Measurements from ENCODE around the gene ARHGEF1. TPM values are rescaled to one million over a fixed set of nuclear protein-coding genes. Genes with fewer than 3 reads are reported as not detected.
A peak's percentile ranks its signal among the peaks of the same experiment; 100 is the strongest.
"Not testable (repeated sequence)": the region's sequence is repeated elsewhere in the genome, so short reads cannot be mapped to it uniquely, and the experiment has no call there.

Gene ARHGEF1
- total RNA-seq, 2 donors from 2014 or later: 255 to 337 TPM

- peak; percentile 84 for ATAC-seq (replicated peaks)
- peak overlapping the region; percentile 84 for H3K4me3 Mint-ChIP-seq
- H3K36me3 Mint-ChIP-seq (ENCODE audit: low read depth): peaks cover 66% of the 10 kb centered on the region
- H3K27ac Mint-ChIP-seq: peak overlapping the region; percentile 98
- no peaks in the 10 kb centered on the region for H3K9me3 Mint-ChIP-seq
- H3K4me1 Mint-ChIP-seq: peaks cover 43% of the 10 kb centered on the region
- no peaks in the 10 kb centered on the region for H3K27me3 Mint-ChIP-seq
Measured at GRCh38 chr19:41871573-41872383, 11.2 kb upstream of the ARHGEF1 start.

GRCh38 chr19:41872384-41872774, 10.6 kb upstream of the ARHGEF1 start:
- peaks cover 45% of the 10 kb centered on the region for H3K4me1 Mint-ChIP-seq
- ATAC-seq (replicated peaks): no peak
- no peak overlapping the region for H3K27ac Mint-ChIP-seq
- peaks cover 60% of the 10 kb centered on the region for H3K36me3 Mint-ChIP-seq (ENCODE audit: low read depth)
- no peaks in the 10 kb centered on the region for H3K27me3 Mint-ChIP-seq
- H3K4me3 Mint-ChIP-seq: peak overlapping the region; percentile 84
- no peaks in the 10 kb centered on the region for H3K9me3 Mint-ChIP-seq

DNA sequence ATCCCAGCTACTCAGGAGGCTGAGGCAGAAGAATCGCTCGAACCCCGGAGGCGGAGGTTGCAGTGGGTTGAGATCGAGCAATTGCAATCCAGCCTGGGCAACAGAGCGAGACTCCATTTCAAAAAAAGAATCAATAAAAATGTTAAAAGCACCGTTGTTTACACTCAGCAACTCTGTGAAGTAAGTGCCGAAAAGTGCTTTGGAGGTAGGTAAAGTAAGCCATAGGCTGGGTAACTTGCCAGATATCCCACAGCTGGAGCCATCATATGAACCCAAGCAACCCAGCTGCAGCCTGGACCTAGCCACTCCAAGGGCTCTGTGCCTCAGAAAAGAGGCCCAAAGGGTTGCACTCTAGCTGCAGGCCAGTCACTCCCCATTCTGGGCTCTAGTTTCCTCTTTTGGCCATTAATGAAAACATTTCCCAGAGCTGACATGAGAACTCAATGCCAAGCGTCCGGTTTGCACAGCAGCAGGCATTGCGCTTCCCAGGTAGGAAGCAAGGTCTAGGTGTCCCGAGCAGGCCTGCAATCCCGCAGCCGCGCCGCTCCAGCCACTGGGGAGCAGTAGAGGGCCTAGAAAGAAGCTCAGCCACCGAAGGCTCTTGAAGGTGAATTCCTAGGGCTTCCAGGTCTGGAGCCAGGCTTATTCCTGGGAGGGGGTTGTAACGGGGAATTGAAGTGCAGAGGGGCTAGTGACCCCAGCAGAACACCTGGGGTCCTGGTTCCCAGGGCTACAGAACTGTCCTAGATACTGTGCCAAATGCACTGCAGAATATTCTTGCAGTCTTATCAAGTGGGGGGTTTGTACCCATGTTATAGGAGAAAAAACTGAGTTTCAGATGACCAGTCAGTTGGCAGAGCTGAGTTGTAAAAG, 10.0 kb upstream of the ARHGEF1 start:
- Mint-ChIP-seq H3K4me3 (peak overlapping the region; percentile 84), H3K27me3 (no peaks in the 10 kb centered on the region), H3K4me1 (peaks cover 43% of the 10 kb centered on the region), H3K36me3 (ENCODE audit: low read depth) (peaks cover 53% of the 10 kb centered on the region), H3K27ac (peak overlapping the region; percentile 63), H3K9me3 (no peaks in the 10 kb centered on the region)
- ATAC-seq (replicated peaks): no peak

DNA sequence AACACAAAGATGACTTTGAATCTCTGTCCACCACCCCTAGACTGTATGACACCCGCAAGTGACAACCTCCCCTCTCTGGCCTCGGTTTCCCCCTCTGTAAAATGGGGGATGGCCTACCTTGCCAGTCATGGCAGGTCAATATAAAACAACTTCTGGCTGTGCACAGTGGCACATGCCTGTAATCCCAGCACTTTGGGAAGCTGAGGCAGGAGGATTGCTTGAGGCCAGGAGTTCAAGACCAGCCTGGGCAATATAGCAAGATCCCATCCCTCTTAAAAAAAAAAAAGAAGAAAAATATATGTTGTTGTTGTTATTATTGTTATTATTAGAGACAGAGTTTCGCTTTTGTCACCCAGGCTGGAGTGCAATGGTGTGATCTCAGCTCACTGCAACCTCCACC, 7.0 kb upstream of the ARHGEF1 start:
- not testable (repeated sequence) for ATAC-seq (replicated peaks); H3K27me3 Mint-ChIP-seq; H3K9me3 Mint-ChIP-seq
- Mint-ChIP-seq H3K27ac (peak overlapping the region; percentile 83), H3K4me1 (peaks cover 29% of the 10 kb centered on the region), H3K4me3 (peak overlapping the region; percentile 65), H3K36me3 (ENCODE audit: low read depth) (peaks cover 24% of the 10 kb centered on the region)

- H3K36me3 Mint-ChIP-seq (ENCODE audit: low read depth): peaks cover 14% of the 10 kb centered on the region
- H3K4me1 Mint-ChIP-seq: peaks cover 20% of the 10 kb centered on the region
- H3K4me3 Mint-ChIP-seq: peak within 1 kb of the TSS; percentile 65
- H3K27me3 Mint-ChIP-seq: no peaks in the 10 kb centered on the region
- H3K27ac Mint-ChIP-seq: peak within 1 kb of the TSS; percentile 83
- no peaks in the 10 kb centered on the region for H3K9me3 Mint-ChIP-seq
- no peak for ATAC-seq (replicated peaks)
Measured at GRCh38 chr19:41876847-41877832, 5.8 kb upstream of the ARHGEF1 start, which contains the start of gene CD79A. Gene CD79A (plus strand): TSS chr19:41877279. CDS start chr19:41877305, 26 bp downstream.

GRCh38 chr19:41877916-41878905, 4.8 kb upstream of the ARHGEF1 start:
- Mint-ChIP-seq H3K36me3 (ENCODE audit: low read depth) (peaks cover 11% of the 10 kb centered on the region), H3K27ac (peak overlapping the region; percentile 29), H3K4me3 (no peak overlapping the region), H3K4me1 (peaks cover 23% of the 10 kb centered on the region), H3K27me3 (no peaks in the 10 kb centered on the region), H3K9me3 (no peaks in the 10 kb centered on the region)
- no peak for ATAC-seq (replicated peaks)

DNA sequence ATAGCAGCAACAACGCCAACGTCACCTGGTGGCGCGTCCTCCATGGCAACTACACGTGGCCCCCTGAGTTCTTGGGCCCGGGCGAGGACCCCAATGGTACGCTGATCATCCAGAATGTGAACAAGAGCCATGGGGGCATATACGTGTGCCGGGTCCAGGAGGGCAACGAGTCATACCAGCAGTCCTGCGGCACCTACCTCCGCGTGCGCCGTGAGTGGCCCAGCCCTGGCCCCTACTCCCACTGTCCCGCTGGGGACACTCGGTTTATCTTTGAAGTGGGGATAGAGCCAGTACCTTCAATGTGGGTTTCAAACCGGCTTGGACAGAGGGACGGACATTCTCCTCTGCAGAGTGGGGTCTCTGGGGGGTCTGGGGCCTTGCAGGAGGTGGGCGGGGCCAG, 3.9 kb upstream of the ARHGEF1 start:
- H3K4me1 Mint-ChIP-seq: peaks cover 20% of the 10 kb centered on the region
- no peaks in the 10 kb centered on the region for H3K9me3 Mint-ChIP-seq
- no peak for ATAC-seq (replicated peaks)
- H3K4me3 Mint-ChIP-seq: no peak overlapping the region
- peaks cover 17% of the 10 kb centered on the region for H3K36me3 Mint-ChIP-seq (ENCODE audit: low read depth)
- no peaks in the 10 kb centered on the region for H3K27me3 Mint-ChIP-seq
- H3K27ac Mint-ChIP-seq: peak overlapping the region; percentile 29

DNA sequence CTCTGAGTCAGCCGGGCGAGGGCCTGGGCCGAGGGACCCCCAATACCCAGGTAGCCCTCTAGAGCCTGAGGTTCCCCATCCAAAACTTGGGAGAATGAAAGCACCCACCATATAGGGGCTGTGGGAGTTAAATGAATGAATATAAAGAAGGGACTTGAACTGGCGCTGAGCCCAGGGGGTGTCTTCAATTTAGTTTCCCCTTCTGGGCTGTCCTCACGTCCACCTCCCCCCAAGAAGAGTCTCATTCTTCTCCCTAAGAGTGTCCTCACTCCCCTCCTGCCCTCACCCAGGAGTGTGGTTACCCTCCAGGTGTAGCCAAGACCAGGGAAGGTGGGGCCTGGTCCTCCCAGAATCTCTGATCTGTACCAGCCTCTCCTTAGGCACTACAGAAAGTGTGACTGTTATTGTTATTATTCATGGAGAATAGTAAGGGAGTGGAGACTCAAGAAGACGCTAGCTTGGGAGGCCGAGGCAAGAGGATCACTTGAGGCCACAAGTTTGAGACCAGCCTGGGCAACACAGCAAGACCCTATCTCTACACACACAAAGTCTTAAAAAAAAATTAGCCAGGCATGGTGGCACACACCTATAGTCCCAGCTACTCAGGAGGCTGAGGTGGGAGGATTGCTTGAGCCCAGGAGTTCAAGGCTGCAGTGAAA, 3.2 kb upstream of the ARHGEF1 start:
- Mint-ChIP-seq H3K4me1 (peaks cover 20% of the 10 kb centered on the region), H3K4me3 (no peak overlapping the region), H3K36me3 (ENCODE audit: low read depth) (peaks cover 24% of the 10 kb centered on the region), H3K27me3 (no peaks in the 10 kb centered on the region), H3K9me3 (no peaks in the 10 kb centered on the region), H3K27ac (peak overlapping the region; percentile 29)
- no peak for ATAC-seq (replicated peaks)

DNA sequence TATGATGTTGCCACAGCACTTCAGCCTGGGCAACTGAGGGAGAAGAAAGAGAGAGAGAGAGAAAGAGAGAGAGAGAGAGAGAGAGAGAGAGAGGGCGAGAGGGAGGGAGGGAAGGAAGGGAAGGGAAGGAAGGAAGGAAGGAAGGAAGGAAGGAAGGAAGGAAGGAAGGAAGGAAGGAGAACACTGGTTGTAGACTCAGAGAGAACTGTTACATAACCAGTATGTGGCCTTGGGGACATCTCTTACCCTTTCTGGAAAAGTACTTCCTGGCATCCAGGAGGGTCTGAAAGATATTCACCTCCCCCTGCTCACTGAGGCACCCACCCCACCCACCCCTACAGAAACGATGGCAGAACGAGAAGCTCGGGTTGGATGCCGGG, 2.7 kb upstream of the ARHGEF1 start:
- Mint-ChIP-seq H3K4me1 (peaks cover 25% of the 10 kb centered on the region), H3K27ac (no peak overlapping the region)

DNA sequence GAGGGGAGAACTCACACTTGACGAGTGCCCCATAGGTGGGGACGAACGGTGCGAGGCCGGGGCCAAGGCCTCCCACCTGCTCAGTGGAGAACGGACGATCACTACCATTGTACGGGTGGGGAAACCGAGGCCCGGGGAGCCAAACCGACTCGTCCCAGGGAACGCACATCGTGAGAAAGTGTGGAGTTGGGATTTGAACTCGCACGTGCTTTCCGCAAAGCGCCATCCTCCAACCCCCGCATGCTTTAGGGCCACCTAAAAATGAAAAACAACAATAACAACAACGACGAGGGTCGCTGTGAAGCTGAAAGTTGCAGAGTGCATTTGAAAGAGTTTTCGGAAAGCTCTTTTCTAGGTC, 458 bp downstream of the ARHGEF1 start:
- Mint-ChIP-seq H3K27me3 (no peaks in the 10 kb centered on the region), H3K27ac (peak overlapping the region; percentile 83), H3K36me3 (ENCODE audit: low read depth) (peaks cover 58% of the 10 kb centered on the region), H3K4me1 (peaks cover 35% of the 10 kb centered on the region), H3K9me3 (no peaks in the 10 kb centered on the region), H3K4me3 (peak overlapping the region; percentile 80)
- ATAC-seq (replicated peaks): no peak

More for the DNA sequence above, 2.7 kb upstream of the ARHGEF1 start:
- no peak for ATAC-seq (replicated peaks)
- Mint-ChIP-seq H3K36me3 (ENCODE audit: low read depth) (peaks cover 29% of the 10 kb centered on the region), H3K9me3 (no peaks in the 10 kb centered on the region), H3K27me3 (no peaks in the 10 kb centered on the region), H3K4me3 (no peak overlapping the region)

GRCh38 chr19:41883821-41884733, 1.1 kb downstream of the ARHGEF1 start:
- H3K9me3 Mint-ChIP-seq: no peaks in the 10 kb centered on the region
- peak; percentile 73 for ATAC-seq (replicated peaks)
- peak overlapping the region; percentile 80 for H3K4me3 Mint-ChIP-seq
- H3K27me3 Mint-ChIP-seq: no peaks in the 10 kb centered on the region
- peaks cover 37% of the 10 kb centered on the region for H3K4me1 Mint-ChIP-seq
- peaks cover 64% of the 10 kb centered on the region for H3K36me3 Mint-ChIP-seq (ENCODE audit: low read depth)
- peak overlapping the region; percentile 83 for H3K27ac Mint-ChIP-seq
